ENCODE measurements around the gene CRTC3. TPM values are rescaled to one million over a fixed set of nuclear protein-coding genes. Genes with fewer than 3 reads are reported as not detected.

The CRTC3 gene
- total and polyA plus RNA-seq, 2 donors (not counting 3 experiments of a cell fraction or from before 2014, with no cell fraction given) = 16.2 to 26.4 TPM

GRCh38 chr15:90691369-90691768 lies 161.6 kb downstream of the CRTC3 start:
- Histone ChIP-seq H4K20me1 (replicated peaks; ENCODE audit: control insufficient read depth, extremely low read depth, insufficient read depth, low read length) (no peaks in the 10 kb centered on the region), H3K9me1 (replicated peaks; ENCODE audit: control insufficient read depth, extremely low read depth, insufficient read depth, low read length) (no peaks in the 10 kb centered on the region), H2AFZ (ENCODE audit: low read depth, low read length) (no peak overlapping the region), H3K27me3 (ENCODE audit: control insufficient read depth in 2 of 2, insufficient read depth in 2 of 2, low read length in 2 of 2) (no peaks in the 10 kb centered on the region), H3K36me3 (ENCODE audit: control insufficient read depth in 2 of 2, extremely low read depth in 1 of 2, insufficient read depth in 2 of 2, low read length in 2 of 2) (no peaks in the 10 kb centered on the region), H3K4me3 (replicated peaks in 1 of 3; ENCODE audit: insufficient read depth in 1 of 3, low read depth in 1 of 3, low read length in 3 of 3) (no peak overlapping the region), H3K4me2 (ENCODE audit: insufficient read depth, low read length) (no peak overlapping the region), H3K9me3 (replicated peaks; ENCODE audit: control insufficient read depth, insufficient read depth, low read length) (no peaks in the 10 kb centered on the region), H3K79me2 (ENCODE audit: control insufficient read depth, insufficient read depth, low read length) (no peaks in the 10 kb centered on the region), H3K9ac (replicated peaks; ENCODE audit: extremely low read depth, insufficient read depth, low read length) (no peak overlapping the region), H3K27ac (ENCODE audit: insufficient read depth, low read depth, low read length) (no peak overlapping the region), H3K4me1 (ENCODE audit: control insufficient read depth, extremely low read depth, insufficient read depth, low read length) (peaks cover 2% of the 10 kb centered on the region)
- dilution Hi-C loops (cut with MboI; ENCODE audit: extremely low pct_ligation_motif_present, low sequenced_read_pairs) (no loop called here), intact Hi-C loops (cut with micrococcal nuclease) (loop anchor here (5.0 kb wide), 1 partner anchor 189 kb away; no protein-coding TSS in a partner anchor)
- TF ChIP-seq JUN (IDR thresholded peaks at IDR 0.05; ENCODE audit: borderline replicate concordance, insufficient read depth, insufficient read length, low read depth) = no peak
- no peak for TF ChIP-seq MYC (IDR thresholded peaks at IDR 0.05; ENCODE audit: low read depth, low read length)
- TF ChIP-seq POLR2A (IDR thresholded peaks at IDR 0.05; ENCODE audit: low read depth, low read length) = no peak
- TF ChIP-seq MAX (IDR thresholded peaks at IDR 0.05; ENCODE audit: insufficient read depth, insufficient read length) = no peak
- CTCF ChIA-PET = interaction anchor here (1.0 to 4.9 kb wide), 6 partner anchors 9 to 398 kb away, joined by 3 to 53 read pairs (median 4); no protein-coding TSS in a partner anchor
- DNase-seq (ENCODE audit: low read depth, low spot score) (no peak), FAIRE-seq (peak; percentile 18)
- POLR2A ChIA-PET = no interaction called here
- no TSS peak for BruUV-seq (replicated peaks)

GRCh38 chr15:90691982-90692773 lies 162.5 kb downstream of the CRTC3 start:
- no peak overlapping the region for H2AFZ ChIP-seq (ENCODE audit: low read depth, low read length)
- H3K9me3 ChIP-seq (replicated peaks; ENCODE audit: control insufficient read depth, insufficient read depth, low read length) = no peaks in the 10 kb centered on the region
- DNase-seq (ENCODE audit: low read depth, low spot score) = no peak
- H3K27ac ChIP-seq (ENCODE audit: insufficient read depth, low read depth, low read length) = no peak overlapping the region
- H3K79me2 ChIP-seq (ENCODE audit: control insufficient read depth, insufficient read depth, low read length) = no peaks in the 10 kb centered on the region
- dilution Hi-C loops (cut with MboI; ENCODE audit: extremely low pct_ligation_motif_present, low sequenced_read_pairs) = no loop called here
- BruUV-seq (replicated peaks) = no TSS peak
- peaks cover 2% of the 10 kb centered on the region for H3K4me1 ChIP-seq (ENCODE audit: control insufficient read depth, extremely low read depth, insufficient read depth, low read length)
- no peaks in the 10 kb centered on the region for H3K36me3 ChIP-seq (ENCODE audit: control insufficient read depth in 2 of 2, extremely low read depth in 1 of 2, insufficient read depth in 2 of 2, low read length in 2 of 2)
- no peak for FAIRE-seq
- H3K9me1 ChIP-seq (replicated peaks; ENCODE audit: control insufficient read depth, extremely low read depth, insufficient read depth, low read length) = no peaks in the 10 kb centered on the region
- no peaks in the 10 kb centered on the region for H4K20me1 ChIP-seq (replicated peaks; ENCODE audit: control insufficient read depth, extremely low read depth, insufficient read depth, low read length)
- ChIA-PET POLR2A (no interaction called here), CTCF (interaction anchor here (1.0 to 4.9 kb wide), 6 partner anchors 10 to 399 kb away, joined by 3 to 53 read pairs (median 4); no protein-coding TSS in a partner anchor)
- TF ChIP-seq POLR2AphosphoS5 (IDR thresholded peaks at IDR 0.05; ENCODE audit: insufficient read depth, low read depth, low read length) (no peak), EZH2 (IDR thresholded peaks at IDR 0.05; ENCODE audit: borderline replicate concordance, low read depth, low read length, severe bottlenecking) (no peak), FOS (IDR thresholded peaks at IDR 0.05; ENCODE audit: borderline replicate concordance, insufficient read depth, low read length) (no peak), POLR2A (IDR thresholded peaks at IDR 0.05; ENCODE audit: low read depth, low read length) (no peak), CTCF (IDR thresholded peaks at IDR 0.05; ENCODE audit: extremely low read depth in 1 of 2, insufficient read depth in 1 of 2, low read depth in 1 of 2, low read length in 2 of 2) (no peak), MYC (IDR thresholded peaks at IDR 0.05; ENCODE audit: low read depth, low read length) (no peak), MAX (IDR thresholded peaks at IDR 0.05; ENCODE audit: insufficient read depth, insufficient read length) (no peak), GATA2 (IDR thresholded peaks at IDR 0.05; ENCODE audit: insufficient read depth, insufficient read length, low read depth, low read length) (no peak), JUN (IDR thresholded peaks at IDR 0.05; ENCODE audit: borderline replicate concordance, insufficient read depth, insufficient read length, low read depth) (no peak)
- no peak overlapping the region for H3K4me3 ChIP-seq (replicated peaks in 1 of 3; ENCODE audit: insufficient read depth in 1 of 3, low read depth in 1 of 3, low read length in 3 of 3)
- H3K27me3 ChIP-seq (ENCODE audit: control insufficient read depth in 2 of 2, insufficient read depth in 2 of 2, low read length in 2 of 2) = no peaks in the 10 kb centered on the region
- H3K9ac ChIP-seq (replicated peaks; ENCODE audit: extremely low read depth, insufficient read depth, low read length) = no peak overlapping the region
- intact Hi-C loops (cut with micrococcal nuclease) = loop anchor here (2.0 to 5.0 kb wide), 2 partner anchors 190 to 371 kb away; no protein-coding TSS in a partner anchor
- H3K4me2 ChIP-seq (ENCODE audit: insufficient read depth, low read length) = no peak overlapping the region
